PFSK-1 (cell line): ENCODE results near the gene ADGRG4.

Source experiments
- FOXP2 ChIP-seq: optimal IDR thresholded peaks from 2 replicates; pipeline ENCODE3; 2011; ENCODE audit warnings: borderline replicate concordance, control low read depth, inconsistent platforms; ENCODE audit not compliant: insufficient read depth; ENCODE audit errors: extremely low read length, extremely low read depth
- POLR2AphosphoS5 ChIP-seq: IDR thresholded peaks from 2 replicates; pipeline ENCODE4 v1.6.1; 2012; ENCODE audit warnings: low read depth, mild to moderate bottlenecking, control low read depth, low read length, moderate library complexity
- REST ChIP-seq, 2 experiments: IDR thresholded peaks; 2 replicates each; pipeline versions ENCODE4 v1.6.1 to v1.8.0; 2011 to 2012; ENCODE audit warnings: low read depth in 2 of 2, low read length in 2 of 2, control low read depth in 1 of 2, inconsistent platforms in 1 of 2, mild to moderate bottlenecking in 1 of 2, moderate library complexity in 1 of 2; ENCODE audit not compliant: insufficient read depth in 1 of 2
- SIN3A ChIP-seq: IDR thresholded peaks from 2 replicates; pipeline ENCODE4 v1.6.1; 2012; ENCODE audit warnings: mild to moderate bottlenecking, low read length, moderate library complexity, borderline replicate concordance; ENCODE audit not compliant: insufficient read depth
- TAF1 ChIP-seq: IDR thresholded peaks from 2 replicates; pipeline ENCODE4 v1.6.1; 2012; ENCODE audit warnings: low read length, control low read depth, borderline replicate concordance; ENCODE audit not compliant: insufficient read depth

The ADGRG4 gene

GRCh38 chrX:136354201-136354600 lies 53.4 kb downstream of the ADGRG4 start:
- TF ChIP-seq REST (IDR thresholded peaks at IDR 0.05; ENCODE audit: insufficient read depth in 1 of 2, low read depth in 2 of 2, low read length in 2 of 2) (no peak), TAF1 (no peak), FOXP2 (no peak), SIN3A (no peak), POLR2AphosphoS5 (no peak)

- no peak for TF ChIP-seq REST (IDR thresholded peaks at IDR 0.05; ENCODE audit: insufficient read depth in 1 of 2, low read depth in 2 of 2, low read length in 2 of 2)
- TF ChIP-seq TAF1: no peak
- no peak for TF ChIP-seq SIN3A
- TF ChIP-seq POLR2AphosphoS5: no peak
- no peak for TF ChIP-seq FOXP2
These were observed 68.6 kb downstream of the ADGRG4 start for GRCh38 chrX:136369377-136369776.

- TF ChIP-seq POLR2AphosphoS5 (no peak), TAF1 (no peak), REST (IDR thresholded peaks at IDR 0.05; ENCODE audit: insufficient read depth in 1 of 2, low read depth in 2 of 2, low read length in 2 of 2) (no peak), SIN3A (no peak), FOXP2 (no peak)
These were observed 76.0 kb downstream of the ADGRG4 start for GRCh38 chrX:136376713-136377112.

GRCh38 chrX:136380010-136380769 lies 79.4 kb downstream of the ADGRG4 start:
- TF ChIP-seq POLR2AphosphoS5: no peak

GRCh38 chrX:136386173-136386572 lies 85.4 kb downstream of the ADGRG4 start:
- TF ChIP-seq SIN3A: no peak
- TF ChIP-seq TAF1: no peak
- TF ChIP-seq REST (IDR thresholded peaks at IDR 0.05; ENCODE audit: insufficient read depth in 1 of 2, low read depth in 2 of 2, low read length in 2 of 2): no peak
- TF ChIP-seq FOXP2: no peak
- TF ChIP-seq POLR2AphosphoS5: no peak
